B cell (primary cell): Measurements from ENCODE around the gene C10orf105.
A peak's percentile ranks its signal among the peaks of the same experiment; 100 is the strongest.

Experiments
- EZH2 ChIP-seq: IDR thresholded peaks from 2 replicates; pipeline ENCODE4 v1.6.1; 2012; ENCODE audit warnings: borderline replicate concordance, low read depth, mild to moderate bottlenecking, moderate library complexity, low read length; ENCODE audit not compliant: insufficient read depth, poor library complexity, severe bottlenecking
- TF ChIP-seq, protein P1 (sequence below): fragments of 200-600 bp; IDR thresholded peaks from one replicate; pipeline ENCODE4 v1.8.0; 2022; ENCODE audit warnings: antibody characterized with exemption, mild to moderate bottlenecking

DNA sequence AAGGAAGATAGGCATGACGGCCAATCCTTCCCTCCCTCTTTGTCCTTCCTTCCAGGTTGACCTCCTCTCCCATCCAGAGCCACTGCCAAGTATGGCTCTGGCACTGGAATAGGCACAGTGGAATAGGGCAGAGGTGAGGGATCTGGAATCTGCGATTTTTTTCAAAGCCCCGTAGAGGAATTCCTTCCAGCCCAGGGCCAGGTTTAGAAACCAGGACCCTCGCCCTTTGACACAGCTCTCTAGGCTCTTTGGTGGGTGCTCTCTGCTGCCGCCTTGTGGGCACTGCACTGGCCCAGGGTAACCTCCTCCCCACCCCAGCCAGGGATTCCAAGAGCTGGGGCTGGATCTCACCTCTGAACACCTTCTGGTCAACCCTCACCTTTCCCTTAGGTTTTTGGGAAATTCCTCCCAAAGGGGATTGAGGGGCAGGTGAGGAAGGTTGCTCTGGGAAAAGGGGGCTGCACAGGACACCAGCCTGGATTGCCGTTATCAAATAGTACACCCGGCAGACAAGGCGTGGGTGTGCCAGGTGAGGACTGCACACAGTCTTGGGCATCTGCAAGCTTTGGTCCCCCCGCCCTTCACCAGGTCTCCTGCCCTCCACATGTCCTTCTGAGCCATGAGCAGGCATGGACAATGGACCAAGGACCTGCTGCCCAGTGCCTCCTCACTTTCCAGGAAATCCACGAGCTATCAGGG lies 22.8 kb downstream of the C10orf105 start:
- TF ChIP-seq, protein P1, sequence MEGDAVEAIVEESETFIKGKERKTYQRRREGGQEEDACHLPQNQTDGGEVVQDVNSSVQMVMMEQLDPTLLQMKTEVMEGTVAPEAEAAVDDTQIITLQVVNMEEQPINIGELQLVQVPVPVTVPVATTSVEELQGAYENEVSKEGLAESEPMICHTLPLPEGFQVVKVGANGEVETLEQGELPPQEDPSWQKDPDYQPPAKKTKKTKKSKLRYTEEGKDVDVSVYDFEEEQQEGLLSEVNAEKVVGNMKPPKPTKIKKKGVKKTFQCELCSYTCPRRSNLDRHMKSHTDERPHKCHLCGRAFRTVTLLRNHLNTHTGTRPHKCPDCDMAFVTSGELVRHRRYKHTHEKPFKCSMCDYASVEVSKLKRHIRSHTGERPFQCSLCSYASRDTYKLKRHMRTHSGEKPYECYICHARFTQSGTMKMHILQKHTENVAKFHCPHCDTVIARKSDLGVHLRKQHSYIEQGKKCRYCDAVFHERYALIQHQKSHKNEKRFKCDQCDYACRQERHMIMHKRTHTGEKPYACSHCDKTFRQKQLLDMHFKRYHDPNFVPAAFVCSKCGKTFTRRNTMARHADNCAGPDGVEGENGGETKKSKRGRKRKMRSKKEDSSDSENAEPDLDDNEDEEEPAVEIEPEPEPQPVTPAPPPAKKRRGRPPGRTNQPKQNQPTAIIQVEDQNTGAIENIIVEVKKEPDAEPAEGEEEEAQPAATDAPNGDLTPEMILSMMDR, result peak; percentile 84
- no peak for TF ChIP-seq EZH2
